T47D (cell line): Measurements from ENCODE around the gene CLDN7.

Source experiments
- DNase-seq, 2 experiments: peaks; one replicate each; pipeline versions ENCODE4 v3.0.0 to v3.0.0-alpha.2; 2011 to 2012; ENCODE audit warnings: low read depth in 1 of 2, low spot score in 1 of 2
- JUND ChIP-seq: IDR thresholded peaks from 2 replicates; pipeline ENCODE4 v1.6.1; 2012; ENCODE audit warnings: low read depth
- in situ Hi-C: cut with HindIII; loops from 2 replicates; pipeline ENCODE4 v1.10.0; 2016; ENCODE audit warnings: low sequenced_read_pairs, low pct_unique_long_range_greater_than_20kb

The CLDN7 gene

DNA sequence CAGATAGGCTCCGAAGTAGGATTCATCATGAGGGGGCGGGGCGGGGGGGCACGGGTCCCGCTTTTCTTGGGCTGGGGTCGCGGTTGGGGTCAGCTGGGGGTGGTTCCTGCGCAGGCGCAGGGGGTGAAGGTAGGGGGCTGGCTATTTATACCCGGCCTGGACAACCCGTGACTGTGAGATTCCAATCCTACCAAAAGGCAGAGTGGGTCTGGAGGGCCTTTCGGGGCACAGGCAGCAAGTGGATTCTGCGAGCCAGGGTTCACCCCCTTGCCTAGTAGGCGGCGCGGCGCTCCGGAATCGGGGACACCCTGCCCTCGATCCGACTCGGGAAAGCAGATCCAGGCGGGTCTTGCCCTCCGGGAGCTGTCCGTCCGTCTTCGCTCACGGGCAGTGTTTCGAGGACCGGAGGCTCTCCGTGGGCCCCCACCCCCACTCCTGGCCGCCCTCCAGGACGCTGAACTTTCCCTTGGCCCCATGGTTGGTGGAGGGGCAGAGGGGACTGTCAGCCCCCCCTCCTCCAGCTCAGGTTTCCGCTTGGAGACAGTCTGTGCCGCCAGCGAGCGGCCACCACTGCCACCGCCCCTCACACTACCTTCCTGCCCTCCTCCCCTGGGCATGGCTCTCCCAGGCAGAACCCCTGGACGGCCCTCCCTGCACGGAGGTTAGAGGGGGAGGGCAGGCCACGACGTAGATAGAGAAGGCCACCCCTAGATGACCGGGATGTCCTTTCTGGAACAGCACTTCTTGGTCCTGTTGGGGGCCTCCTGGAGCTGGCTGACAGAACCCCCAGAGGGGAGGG, 19.9 kb upstream of the CLDN7 start:
- DNase-seq, result no peak
- TF ChIP-seq JUND, result no peak
- in situ Hi-C loops, result no loop called here

DNA sequence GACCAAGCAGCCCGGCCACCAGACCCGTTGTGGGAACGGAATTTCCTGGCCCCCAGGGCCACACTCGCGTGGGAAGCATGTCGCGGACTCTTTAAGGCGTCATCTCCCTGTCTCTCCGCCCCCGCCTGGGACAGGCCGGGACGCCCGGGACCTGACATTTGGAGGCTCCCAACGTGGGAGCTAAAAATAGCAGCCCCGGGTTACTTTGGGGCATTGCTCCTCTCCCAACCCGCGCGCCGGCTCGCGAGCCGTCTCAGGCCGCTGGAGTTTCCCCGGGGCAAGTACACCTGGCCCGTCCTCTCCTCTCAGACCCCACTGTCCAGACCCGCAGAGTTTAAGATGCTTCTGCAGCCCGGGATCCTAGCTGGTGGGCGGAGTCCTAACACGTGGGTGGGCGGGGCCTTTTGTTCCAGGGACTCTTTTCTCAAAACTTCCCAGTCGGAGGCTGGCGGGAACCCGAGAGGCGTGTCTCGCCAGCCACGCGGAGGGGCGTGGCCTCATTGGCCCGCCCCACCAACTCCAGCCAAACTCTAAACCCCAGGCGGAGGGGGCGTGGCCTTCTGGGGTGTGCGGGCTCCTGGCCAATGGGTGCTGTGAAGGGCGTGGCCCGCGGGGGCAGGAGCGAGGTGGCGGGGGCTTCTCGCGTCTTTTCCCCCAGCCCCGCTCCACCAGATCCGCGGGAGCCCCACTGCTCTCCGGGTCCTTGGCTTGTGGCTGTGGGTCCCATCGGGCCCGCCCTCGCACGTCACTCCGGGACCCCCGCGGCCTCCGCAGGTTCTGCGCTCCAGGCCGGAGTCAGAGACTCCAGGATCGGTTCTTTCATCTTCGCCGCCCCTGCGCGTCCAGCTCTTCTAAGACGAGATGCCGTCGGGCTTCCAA, 19.0 kb upstream of the CLDN7 start, which contains the start of gene SLC2A4:
Gene SLC2A4 (plus strand): TSS at position 645 of the 879 bp plus-strand sequence. CDS start 217 bp downstream, at position 862.
- no peak for TF ChIP-seq JUND
- in situ Hi-C loops, result no loop called here
- DNase-seq, result peak; percentile 92 to 96

DNA sequence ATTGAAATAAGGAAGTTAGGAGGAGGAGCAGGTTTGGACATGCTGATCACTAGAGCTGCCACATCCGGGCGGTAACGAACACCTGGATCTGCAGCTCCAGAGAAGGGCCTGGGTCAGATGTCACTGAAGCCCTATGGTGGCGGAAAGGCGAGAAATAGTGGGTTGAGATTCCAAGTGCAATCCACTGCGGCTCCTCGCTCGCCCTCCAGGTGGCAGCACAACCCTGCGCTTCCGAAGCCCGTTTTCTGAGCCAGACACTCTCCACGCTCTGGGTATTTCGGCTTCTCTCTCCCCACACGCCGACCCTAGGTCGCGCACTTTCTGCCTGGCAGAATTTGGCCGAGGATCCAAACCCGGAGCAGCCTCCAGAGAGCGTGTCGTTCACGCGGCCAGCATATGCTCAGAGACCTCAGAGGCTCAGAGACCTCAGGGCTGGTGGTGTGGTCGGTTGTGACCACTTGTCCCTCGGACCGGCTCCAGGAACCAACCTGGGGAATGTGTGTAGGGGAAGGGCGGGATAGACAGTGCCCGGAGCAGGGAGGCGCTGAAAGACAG, 18.3 kb upstream of the CLDN7 start:
- peak; percentile 71 to 84 for DNase-seq
- in situ Hi-C loops, result no loop called here
- no peak for TF ChIP-seq JUND

DNA sequence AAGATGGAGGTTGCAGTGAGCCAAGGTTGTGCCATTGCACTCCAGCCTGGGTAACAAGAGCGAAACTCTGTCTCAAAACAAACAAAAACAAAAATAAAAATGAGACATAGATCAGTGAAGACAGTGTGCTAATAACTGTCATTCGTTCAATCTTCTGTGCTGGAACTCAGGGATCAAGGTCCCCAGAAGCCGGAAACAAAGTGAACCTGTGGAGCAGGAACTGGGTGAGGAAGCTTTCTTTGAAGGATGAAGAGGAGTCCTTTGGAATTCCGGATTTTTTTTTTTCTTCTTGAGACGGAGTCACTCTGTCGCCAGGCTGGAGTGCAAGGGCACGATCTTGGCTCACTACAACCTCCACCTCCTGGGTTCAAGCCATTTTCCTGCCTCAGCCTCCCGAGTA, 17.2 kb upstream of the CLDN7 start:
- in situ Hi-C loops, result no loop called here
- no peak for TF ChIP-seq JUND
- no peak for DNase-seq

DNA sequence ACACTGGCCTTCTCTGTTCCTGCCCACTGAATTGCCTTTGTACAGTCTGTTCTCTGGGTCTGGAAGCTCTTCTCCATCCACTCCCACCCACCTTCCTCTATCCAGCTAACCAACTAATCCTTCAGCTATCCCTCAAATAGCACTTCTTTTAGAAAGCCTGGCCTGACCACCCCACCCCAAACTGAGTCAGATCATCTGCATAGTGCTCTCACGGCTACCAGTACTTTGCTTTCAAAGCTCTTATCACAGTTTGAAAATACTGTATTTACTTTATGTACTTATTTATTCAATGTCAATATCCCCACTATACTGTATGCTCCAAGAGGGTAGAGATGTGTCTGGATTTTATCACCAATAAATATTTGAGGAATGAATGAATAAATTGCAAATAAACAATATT, 4.5 kb upstream of the CLDN7 start:
- DNase-seq, result no peak
- in situ Hi-C loops, result no loop called here
- no peak for TF ChIP-seq JUND

DNA sequence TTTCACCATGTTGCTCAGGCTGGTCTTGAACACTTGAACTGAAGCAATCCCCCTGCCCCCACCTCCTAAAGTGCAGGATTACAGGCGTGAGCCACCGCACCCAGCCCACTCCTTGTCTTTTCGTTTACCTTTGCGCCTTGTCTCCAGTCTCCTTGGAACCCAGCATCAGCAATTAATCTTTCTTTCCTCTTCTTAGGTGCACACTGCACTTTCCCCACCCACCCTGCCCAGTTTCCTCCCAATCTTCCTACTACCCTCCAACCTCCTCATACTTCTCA, 1.5 kb upstream of the CLDN7 start:
- in situ Hi-C loops, result no loop called here
- no peak for TF ChIP-seq JUND
- no peak for DNase-seq

DNA sequence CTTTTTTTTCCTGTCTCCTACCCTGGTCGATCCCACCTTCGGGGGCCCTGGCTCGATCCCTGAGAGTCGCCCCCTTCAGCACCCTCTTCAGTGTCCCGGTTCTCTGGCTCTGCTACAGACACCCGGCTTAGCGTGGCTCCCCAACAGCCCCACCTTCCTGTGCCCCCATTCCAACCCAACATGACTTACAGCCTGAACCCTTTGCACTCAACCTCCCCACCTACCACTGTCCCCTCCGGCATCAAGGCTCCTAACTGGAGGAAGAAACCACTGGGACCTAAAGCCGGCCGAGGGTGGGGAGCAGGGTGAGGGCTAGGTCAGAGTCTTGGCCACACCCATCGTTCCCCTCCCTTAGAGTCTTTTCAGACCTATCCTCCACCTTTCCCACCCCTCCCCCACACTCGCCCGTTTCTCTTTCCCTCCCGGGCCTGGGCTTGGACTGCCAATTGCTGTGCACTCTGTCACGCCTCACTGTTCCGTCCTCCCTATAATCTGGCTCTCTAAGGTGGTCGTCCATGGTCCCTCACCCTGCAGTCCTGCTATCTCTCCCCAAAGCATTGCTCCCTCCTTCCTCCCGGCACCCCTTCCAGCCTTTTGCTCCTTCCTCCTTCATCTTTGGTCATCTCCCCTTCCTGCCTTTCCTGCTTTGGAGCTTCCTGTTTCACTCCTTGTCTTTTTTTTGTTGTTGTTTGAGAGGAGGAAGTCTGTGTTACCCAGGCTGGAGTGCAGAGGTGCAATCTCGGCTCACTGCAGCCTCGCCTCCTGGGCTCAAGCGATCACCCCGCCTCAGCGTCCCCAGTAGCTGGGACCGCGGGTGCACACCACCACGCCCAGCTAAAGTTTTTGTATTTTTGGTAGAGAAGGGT, 890 bp upstream of the CLDN7 start:
- in situ Hi-C loops, result no loop called here
- TF ChIP-seq JUND, result no peak
- peak; percentile 39 to 89 for DNase-seq

DNA sequence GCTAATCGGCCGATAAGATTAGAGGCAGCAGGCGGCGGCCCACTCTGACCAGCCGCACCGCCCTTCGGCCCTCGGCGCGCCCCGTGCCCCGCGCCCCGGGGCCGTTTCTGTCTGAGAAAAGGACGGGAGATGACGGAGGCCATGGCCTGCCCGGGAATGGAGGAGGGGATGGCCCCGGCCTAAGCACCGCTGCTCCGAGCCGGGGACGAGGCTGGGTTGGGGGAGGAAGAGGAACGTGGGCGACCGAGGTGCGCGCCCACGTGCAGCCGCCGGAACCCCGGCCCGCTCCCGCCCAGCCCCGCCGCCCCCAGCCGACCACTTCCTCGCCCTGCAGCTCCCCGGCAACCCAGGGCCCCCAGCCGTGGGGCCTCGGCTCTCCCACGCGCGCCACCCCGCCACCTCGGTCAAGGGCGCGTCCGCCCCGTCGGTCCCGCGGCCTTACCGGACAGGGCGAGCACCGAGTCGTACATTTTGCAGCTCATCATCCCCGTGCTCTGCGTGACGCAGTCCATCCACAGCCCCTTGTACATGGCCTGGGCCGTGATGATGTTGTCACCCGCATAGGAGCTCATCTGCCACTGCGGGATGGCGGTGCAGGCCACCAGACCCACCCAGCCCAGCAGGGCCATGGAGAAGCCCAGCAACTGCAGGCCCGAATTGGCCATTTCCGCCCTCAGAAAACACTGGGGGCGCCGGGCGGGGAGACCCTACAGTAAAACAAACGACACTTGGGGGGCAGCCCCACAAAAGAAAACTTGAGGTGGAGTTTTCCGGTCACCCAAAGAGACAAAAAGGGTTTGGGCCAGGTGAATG, 693 bp downstream of the CLDN7 start:
- in situ Hi-C loops, result no loop called here
- TF ChIP-seq JUND, result no peak
- DNase-seq, result no peak

DNA sequence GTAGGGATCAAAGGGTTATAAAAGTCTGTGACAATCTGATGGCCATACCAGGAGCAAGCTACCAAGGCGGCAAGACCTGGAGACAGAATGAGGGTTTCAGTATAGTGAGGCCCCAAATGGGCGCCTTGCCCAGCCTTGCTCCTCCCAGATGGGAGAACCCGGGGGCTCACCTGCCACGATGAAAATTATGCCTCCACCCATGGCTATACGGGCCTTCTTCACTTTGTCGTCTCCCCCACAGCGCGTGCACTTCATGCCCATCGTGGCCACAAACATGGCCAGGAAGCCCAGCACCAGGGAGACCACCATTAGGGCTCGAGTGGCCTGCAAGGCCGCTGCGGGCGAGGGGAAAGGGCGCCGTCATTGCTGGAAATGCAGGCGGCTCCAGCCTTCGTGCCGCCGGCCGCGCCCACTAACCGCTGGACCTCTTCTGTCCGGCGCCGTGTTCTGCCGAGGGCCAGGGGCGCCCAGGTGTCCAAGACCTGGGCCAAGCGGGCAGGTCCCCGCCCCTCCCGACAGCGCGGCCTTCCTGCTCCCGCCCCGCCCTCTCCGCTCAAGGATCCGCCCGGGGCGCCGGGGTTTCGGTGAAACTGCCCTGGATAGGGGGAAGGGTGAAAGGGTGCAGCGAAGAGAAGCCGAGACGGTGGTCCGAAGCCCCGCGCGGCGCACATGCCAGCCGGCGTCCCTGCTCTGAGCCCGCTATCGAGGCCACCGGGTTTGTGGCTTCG, 1.5 kb downstream of the CLDN7 start:
- in situ Hi-C loops, result no loop called here
- no peak for TF ChIP-seq JUND
- DNase-seq, result peak; percentile 43 to 67

DNA sequence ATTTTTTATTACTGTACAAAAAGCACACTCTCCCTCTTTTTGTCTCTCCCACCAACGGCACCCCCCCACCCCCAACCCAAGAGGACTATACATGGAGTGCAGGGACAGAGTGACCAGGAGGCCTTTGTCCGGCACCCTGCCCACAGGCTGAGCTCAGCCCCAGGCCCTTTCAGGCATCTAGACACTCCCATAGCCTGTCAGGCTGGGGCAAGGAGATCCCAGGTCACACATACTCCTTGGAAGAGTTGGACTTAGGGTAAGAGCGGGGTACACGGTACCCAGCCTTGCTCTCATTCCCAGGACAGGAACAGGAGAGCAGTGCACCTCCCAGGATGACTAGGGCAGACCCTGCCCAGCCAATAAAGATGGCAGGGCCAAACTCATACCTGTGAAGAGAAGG, 2.1 kb downstream of the CLDN7 start:
- TF ChIP-seq JUND, result no peak
- no peak for DNase-seq
- in situ Hi-C loops, result no loop called here

DNA sequence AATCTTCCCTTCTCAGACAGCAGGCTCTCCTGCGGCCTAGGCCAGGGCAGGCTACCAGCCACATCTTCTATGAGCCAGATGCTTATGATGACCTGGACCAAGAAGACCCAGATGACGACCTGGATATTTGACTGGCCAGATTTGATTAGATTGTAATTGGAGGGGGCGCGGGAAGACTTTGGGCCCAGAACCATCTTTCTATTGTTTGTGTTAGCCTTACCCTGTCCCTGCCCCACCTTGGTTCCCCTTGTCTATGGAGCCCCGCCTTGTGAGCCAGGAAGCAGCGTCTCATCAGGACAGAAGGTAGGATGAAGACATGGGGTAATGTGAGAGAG, 2.8 kb downstream of the CLDN7 start:
- in situ Hi-C loops, result no loop called here
- no peak for TF ChIP-seq JUND
- DNase-seq, result no peak
